Embryonic facial prominence (tissue), 1 donor: Measurements from ENCODE around the gene ZNF521.

Experiments used
- DNase-seq: peaks from one replicate; pipeline ENCODE4 v3.0.0-alpha.2; 2016; ENCODE audit errors: extremely low spot score

ZNF521 gene

DNA sequence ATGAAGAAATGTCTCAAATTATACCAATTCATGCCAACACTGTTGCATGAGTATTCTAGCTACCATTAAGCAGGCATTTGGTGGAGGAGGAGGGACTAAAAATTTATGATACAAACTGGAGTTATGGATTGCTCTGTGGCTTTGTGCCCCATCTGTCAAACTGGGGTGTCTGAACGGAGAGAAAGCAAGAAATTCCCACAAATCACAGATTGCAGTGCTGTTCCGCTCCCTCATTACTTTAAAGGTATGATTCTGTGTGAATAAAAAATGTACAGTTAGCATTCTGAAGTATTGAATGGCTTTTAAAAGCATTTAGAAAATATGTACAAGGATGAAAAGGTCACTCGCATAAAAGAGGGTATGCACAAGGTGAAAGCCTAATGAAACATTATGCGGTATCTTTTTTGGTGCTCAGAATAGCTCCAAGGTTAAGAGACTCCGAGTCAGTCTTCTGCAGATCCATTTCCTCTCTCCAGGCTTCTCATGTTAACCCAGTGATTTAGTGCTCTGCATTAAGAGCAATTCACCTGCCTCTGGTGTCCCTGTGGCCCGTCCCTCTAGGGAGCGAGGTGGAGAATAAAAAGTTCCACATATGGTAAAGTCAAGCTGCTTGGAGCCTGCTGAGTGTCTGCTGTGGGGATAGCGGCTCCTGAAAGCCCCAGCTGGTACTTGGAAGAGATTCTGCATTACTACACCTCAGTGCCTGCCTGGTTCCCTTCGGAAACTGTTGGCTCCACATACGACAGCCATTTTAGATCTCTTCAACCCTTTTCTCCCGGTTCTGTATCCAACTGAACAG lies 184.2 kb downstream of the ZNF521 start:
- DNase-seq, result no peak

DNA sequence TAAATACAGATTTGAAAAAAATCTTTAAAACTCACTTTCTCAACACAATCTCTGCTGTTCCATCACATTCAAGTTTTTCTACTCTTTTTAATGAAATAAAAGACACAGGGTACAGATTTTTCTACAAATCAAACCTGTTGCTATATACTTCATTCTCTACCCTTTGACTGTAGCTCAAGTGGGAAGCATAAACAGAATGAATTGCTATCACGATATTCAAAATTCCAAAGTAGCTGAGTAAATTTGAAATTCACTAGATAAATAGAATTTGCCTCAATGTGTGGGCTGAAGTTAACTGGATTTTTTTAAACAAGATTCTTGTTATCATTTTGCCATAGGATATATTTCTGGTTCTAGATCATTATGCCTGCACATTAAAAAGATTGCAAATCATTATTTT lies 185.9 kb downstream of the ZNF521 start:
- DNase-seq, result no peak

DNA sequence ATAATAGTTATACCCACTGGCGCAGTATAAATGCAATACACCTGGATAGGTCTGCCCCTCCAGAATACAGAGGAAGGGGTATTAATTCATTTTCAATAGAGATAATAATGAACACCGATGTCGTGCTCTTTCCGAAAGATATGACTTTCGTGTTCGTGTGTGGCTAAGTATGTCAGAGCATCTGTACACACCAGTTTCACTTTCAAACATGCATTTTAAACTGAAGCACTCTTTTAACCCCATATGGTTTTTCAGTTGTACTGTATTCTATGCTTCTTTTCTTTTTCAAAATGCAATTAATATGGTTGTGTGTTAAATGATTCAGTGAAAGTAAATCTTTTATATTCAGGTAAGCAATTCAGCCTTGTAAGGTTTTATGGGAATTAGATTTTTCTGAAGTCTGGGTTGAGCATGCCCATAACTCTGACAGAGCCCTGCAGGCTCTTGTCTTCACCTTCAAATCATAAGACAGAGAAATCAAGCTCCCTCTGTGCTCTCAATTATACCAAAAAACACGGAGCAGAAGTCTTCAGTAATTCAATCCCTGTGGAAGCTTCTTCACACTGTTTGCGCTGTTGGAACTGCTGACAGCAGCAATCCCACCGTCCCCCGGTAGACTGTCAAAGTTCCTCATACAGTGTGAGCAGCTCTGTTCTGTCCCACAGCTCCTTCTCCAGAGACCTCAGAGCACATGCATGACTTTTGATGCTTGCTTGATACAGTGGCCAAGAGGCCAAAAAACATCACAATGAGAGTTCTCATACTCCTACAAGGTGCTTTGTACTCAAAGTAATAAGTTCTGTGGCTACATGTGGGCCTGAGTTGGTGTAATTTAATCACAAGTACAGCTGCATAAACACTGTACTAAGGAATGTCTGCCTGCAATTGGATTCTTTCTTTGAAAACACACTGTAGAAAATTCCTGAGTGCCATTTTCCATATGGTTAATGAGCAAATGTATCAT lies 186.8 kb downstream of the ZNF521 start:
- peak; percentile 43 for DNase-seq

GRCh38 chr18:25164211-25164847 lies 187.6 kb downstream of the ZNF521 start:
- DNase-seq, result no peak

- DNase-seq, result no peak
Observed at GRCh38 chr18:25153426-25153825, 198.5 kb downstream of the ZNF521 start.

DNA sequence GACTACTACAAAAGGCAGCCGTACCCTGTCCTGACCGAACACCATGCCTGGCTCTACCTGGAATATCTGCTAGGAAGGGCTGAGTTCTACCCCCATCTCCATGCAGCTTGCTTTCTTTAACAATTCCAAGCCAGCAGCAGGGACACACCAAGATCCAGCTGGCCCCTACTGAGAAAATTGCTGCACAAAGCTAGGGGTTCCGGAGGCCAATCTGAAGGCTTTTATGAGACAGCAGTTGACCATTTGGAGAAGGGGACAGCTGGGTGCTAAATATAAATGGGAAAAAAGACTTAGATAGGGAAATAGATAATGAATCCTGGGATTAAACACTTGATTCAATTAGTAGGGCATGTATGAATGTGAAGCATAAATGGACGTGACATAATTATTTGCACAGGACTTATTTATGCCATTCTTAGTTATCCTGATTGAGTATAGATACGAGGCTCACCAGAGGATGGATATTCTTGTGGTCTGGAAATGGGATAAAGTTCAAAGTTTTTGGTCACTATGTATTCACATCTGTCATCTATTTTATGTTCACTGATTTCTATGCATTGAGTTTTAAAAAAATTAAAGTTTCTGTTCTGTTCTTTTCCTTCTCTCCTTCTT lies 204.0 kb downstream of the ZNF521 start:
- no peak for DNase-seq

GRCh38 chr18:25146512-25146910 lies 205.5 kb downstream of the ZNF521 start:
- no peak for DNase-seq

DNA sequence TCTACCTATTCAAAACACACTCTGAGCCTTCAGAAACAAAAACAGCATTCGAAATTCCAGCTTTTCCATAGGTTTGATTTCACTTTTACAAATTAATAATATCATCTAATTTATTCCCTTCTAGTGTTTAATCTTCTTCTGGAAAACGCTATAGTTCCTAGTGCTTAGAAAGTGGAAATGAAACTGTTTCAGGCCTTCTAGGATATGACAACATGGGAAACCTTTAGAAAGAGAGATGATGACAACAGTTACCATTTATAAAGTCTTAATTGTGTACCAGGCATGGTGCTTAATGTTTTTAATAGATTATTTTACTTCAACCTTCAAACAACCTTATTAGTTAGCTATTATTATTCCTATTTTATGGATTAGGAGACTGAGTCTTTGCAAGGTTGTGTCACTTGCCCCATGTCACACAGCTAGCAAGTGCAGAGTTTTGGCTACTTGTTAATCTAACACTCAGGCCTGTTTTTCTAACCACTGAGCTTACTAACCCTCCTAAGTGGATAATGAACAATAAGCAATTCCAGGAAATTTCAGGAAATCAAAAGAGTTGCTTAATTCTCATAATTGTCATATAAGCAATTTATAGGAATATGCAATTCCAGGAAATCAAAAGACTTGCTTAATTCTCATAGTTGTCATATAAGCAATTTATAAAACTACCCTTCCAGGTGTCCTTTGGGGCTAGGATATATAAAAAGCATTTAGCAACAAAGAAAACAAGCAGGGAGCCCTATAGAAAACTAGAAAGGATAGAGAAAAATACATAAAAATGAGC lies 206.0 kb downstream of the ZNF521 start:
- DNase-seq, result no peak

- DNase-seq, result no peak
Observed at GRCh38 chr18:25144820-25145219, 207.1 kb downstream of the ZNF521 start.

GRCh38 chr18:25141886-25142285 lies 210.1 kb downstream of the ZNF521 start:
- DNase-seq, result no peak

DNA sequence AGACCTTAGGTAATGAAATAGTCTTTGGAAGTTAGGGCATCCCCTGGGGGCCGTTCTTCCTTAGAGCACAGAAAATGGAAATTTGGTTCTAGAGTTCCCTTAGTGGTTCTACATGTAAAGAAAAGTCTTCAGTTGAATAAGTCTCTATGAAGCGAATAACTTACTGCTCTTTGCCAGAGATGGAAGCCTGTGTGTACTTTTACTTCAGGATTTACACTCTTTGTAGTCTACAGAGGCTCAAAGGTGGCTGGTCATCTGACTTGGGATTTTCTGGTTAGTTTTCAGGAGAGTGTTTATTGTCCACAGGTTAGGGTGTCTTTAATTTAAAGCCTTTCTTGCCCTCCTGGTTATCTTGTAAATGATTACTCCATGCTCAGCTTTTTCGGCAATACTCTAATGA lies 210.6 kb downstream of the ZNF521 start:
- no peak for DNase-seq

- DNase-seq, result no peak
Observed at GRCh38 chr18:25140962-25141308, 211.0 kb downstream of the ZNF521 start.

DNA sequence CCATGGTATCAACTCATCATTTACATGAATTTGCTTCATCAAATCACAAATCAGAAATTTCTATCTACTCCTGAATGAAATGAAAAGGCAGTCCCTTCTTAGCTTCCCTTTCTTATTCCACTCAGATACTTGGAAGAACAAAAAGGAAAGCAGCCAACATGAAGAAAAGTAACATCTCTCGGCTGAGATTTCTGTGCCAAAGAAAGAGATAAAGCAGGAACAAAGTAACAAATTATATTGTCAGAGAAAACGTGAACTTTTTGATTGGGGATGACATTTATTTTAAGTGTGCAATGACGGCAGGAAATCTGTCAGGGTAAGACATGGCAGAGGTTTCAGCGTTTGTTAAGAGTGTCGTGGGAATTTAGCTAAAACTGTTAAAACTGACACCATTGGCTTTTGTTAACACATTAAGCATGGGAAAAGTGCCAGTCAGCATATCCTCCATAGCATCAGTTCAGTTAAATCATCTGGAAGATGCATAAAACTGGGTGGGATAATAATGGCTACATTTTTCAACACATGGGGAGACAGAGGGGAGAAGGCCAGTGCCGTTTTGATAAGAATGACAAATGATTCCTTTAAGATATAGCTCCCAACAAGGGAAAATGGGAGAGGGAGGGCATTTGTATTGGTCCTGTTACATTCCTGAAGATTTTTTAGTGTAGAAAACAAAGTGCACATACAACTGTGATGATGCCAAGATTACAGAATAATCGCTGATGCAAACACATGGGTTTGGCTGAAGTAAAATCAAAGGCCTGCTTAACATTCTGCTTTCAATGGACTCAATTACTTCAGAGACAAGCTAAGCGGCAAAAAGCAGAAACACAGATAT lies 211.6 kb downstream of the ZNF521 start:
- DNase-seq, result no peak

DNA sequence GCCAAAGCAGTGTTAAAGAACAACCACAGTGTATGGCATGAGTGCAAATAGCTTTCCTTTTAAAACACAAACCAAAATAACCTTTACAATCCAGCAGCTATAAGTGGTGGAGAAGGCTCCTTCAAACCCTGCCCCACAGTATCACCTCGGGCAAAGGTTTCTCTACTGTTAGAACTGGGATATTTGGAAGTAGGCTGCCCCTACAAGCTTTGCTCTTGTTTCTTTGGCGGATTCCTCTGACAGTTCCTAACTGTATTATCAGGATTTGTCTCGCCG lies 214.8 kb downstream of the ZNF521 start:
- DNase-seq, result no peak

GRCh38 chr18:25136416-25137196 lies 215.4 kb downstream of the ZNF521 start:
- DNase-seq, result no peak

GRCh38 chr18:25134861-25135260 lies 217.1 kb downstream of the ZNF521 start:
- no peak for DNase-seq

- no peak for DNase-seq
Observed at GRCh38 chr18:25133879-25134278, 218.1 kb downstream of the ZNF521 start.

DNA sequence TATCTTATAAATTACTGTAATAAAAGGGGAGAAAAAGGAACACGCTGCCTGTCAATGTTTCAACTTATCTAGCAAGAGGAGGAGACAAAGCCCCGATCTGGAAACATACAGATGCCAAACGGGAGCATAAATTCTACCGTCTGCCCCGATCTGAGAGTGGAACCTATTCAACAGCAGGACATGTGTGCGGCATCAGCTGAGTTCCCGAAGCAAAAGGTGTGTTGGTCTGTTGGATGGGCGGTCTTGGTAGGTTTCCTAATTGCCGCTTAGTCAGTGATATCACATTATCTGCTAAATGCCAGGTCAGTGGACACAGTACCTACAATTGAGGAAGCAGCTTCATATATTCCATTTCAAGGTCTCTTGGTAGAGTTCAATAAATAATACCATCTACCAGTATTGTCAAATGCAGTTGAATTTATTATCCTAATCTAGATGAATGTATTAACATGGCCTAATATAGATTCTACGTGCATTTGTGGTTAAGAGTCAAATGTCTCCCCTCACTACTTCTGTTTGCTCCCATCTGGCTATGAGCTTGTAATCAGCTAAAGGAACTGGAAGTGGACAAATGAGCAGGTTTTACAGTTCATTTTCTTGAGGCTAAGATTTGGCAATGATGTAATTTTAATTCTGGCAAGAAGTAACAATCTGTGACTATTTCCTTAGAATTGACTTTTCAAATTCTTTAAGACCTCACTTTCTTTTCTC lies 219.0 kb downstream of the ZNF521 start:
- no peak for DNase-seq

GRCh38 chr18:25126751-25127150 lies 225.2 kb downstream of the ZNF521 start:
- no peak for DNase-seq
